ENCODE measurements around the gene GRK4. TPM values are rescaled to one million over a fixed set of nuclear protein-coding genes. Genes with fewer than 3 reads are reported as not detected.

GRK4 gene
- total RNA-seq, 3 donors from 2014 or later = 3.8 to 6.9 (median 5.8) TPM

GRCh38 chr4:2965262-2965661 lies 1.9 kb downstream of the GRK4 start:
- TF ChIP-seq POLR2AphosphoS5 (IDR thresholded peaks at IDR 0.05) (no peak), POLR2A (IDR thresholded peaks at IDR 0.05) (no peak), CTCF (IDR thresholded peaks at IDR 0.05) (no peak)
- Histone ChIP-seq H3K9me3 (no peaks in the 10 kb centered on the region), H3K4me1 (peaks cover 6 to 9% of the 10 kb centered on the region in 2 donors), H3K36me3 (no peaks in the 10 kb centered on the region), H3K27ac (no peak overlapping the region), H3K27me3 (no peaks in the 10 kb centered on the region), H3K4me3 (no peak overlapping the region)
- intact Hi-C loops (cut with DNase I; ENCODE audit: low total_unique reads) = no loop called here
- DNase-seq (ENCODE audit: low spot score in 2 of 2) = no peak

- H3K4me1 ChIP-seq = no peaks in the 10 kb centered on the region
- no peak overlapping the region for H3K27ac ChIP-seq
- no peaks in the 10 kb centered on the region for H3K27me3 ChIP-seq
- H3K4me3 ChIP-seq = no peak overlapping the region
- no peaks in the 10 kb centered on the region for H3K36me3 ChIP-seq
- H3K9me3 ChIP-seq = no peaks in the 10 kb centered on the region
- TF ChIP-seq POLR2A (IDR thresholded peaks at IDR 0.05) (no peak), POLR2AphosphoS5 (IDR thresholded peaks at IDR 0.05) (no peak), CTCF (IDR thresholded peaks at IDR 0.05) (no peak)
- no peak for DNase-seq (ENCODE audit: low spot score in 2 of 2)
- intact Hi-C loops (cut with DNase I; ENCODE audit: low total_unique reads) = no loop called here
Observed at GRCh38 chr4:2968381-2968780, 5.0 kb downstream of the GRK4 start.

GRCh38 chr4:2971275-2971674 lies 7.9 kb downstream of the GRK4 start:
- H3K36me3 ChIP-seq = no peaks in the 10 kb centered on the region
- no peaks in the 10 kb centered on the region for H3K9me3 ChIP-seq
- TF ChIP-seq CTCF (IDR thresholded peaks at IDR 0.05) (no peak), POLR2AphosphoS5 (IDR thresholded peaks at IDR 0.05) (no peak), POLR2A (IDR thresholded peaks at IDR 0.05) (no peak)
- H3K27ac ChIP-seq = no peak overlapping the region
- no peak overlapping the region for H3K4me3 ChIP-seq
- no peaks in the 10 kb centered on the region for H3K4me1 ChIP-seq
- no peak for DNase-seq (ENCODE audit: low spot score in 2 of 2)
- intact Hi-C loops (cut with DNase I; ENCODE audit: low total_unique reads) = no loop called here
- no peaks in the 10 kb centered on the region for H3K27me3 ChIP-seq

- DNase-seq (ENCODE audit: low spot score in 2 of 2) = no peak
- H3K27ac ChIP-seq = no peak overlapping the region
- H3K9me3 ChIP-seq = peaks cover 10 to 14% of the 10 kb centered on the region in 2 donors
- H3K27me3 ChIP-seq = no peaks in the 10 kb centered on the region
- TF ChIP-seq POLR2A (IDR thresholded peaks at IDR 0.05) (no peak), CTCF (IDR thresholded peaks at IDR 0.05) (no peak), POLR2AphosphoS5 (IDR thresholded peaks at IDR 0.05) (no peak)
- intact Hi-C loops (cut with DNase I; ENCODE audit: low total_unique reads) = no loop called here
- no peaks in the 10 kb centered on the region for H3K4me1 ChIP-seq
- no peaks in the 10 kb centered on the region for H3K36me3 ChIP-seq
- no peak overlapping the region for H3K4me3 ChIP-seq
Observed at GRCh38 chr4:2977211-2978088, 14.1 kb downstream of the GRK4 start.

GRCh38 chr4:2981256-2981819 lies 18.0 kb downstream of the GRK4 start:
- intact Hi-C loops (cut with DNase I; ENCODE audit: low total_unique reads) = no loop called here
- TF ChIP-seq POLR2AphosphoS5 (IDR thresholded peaks at IDR 0.05) (no peak), CTCF (IDR thresholded peaks at IDR 0.05) (no peak), POLR2A (IDR thresholded peaks at IDR 0.05) (no peak)
- Histone ChIP-seq H3K36me3 (no peaks in the 10 kb centered on the region), H3K9me3 (peaks cover 10 to 14% of the 10 kb centered on the region in 2 donors), H3K4me3 (no peak overlapping the region), H3K27ac (no peak overlapping the region), H3K27me3 (no peaks in the 10 kb centered on the region), H3K4me1 (no peaks in the 10 kb centered on the region)
- no peak for DNase-seq (ENCODE audit: low spot score in 2 of 2)

All from breast epithelium (tissue), 4 donors.